Effector CD8-positive, alpha-beta T cell (primary cell): ENCODE results near the gene TDRD3.
"Not testable (repeated sequence)": the region's sequence is repeated elsewhere in the genome, so short reads cannot be mapped to it uniquely, and the experiment has no call there.

Experiments used
- DNase-seq: peaks from one replicate; lab custom pipeline; 2025; lab: John Stamatoyannopoulos, UW
- total RNA-seq, 4 experiments: gene quantifications; one replicate each; lab custom pipeline; 2026; lab: John Stamatoyannopoulos, UW

TDRD3 gene
- total RNA-seq = 39.6 to 63.2 (median 44.8) reads per million in 4 experiments

DNA sequence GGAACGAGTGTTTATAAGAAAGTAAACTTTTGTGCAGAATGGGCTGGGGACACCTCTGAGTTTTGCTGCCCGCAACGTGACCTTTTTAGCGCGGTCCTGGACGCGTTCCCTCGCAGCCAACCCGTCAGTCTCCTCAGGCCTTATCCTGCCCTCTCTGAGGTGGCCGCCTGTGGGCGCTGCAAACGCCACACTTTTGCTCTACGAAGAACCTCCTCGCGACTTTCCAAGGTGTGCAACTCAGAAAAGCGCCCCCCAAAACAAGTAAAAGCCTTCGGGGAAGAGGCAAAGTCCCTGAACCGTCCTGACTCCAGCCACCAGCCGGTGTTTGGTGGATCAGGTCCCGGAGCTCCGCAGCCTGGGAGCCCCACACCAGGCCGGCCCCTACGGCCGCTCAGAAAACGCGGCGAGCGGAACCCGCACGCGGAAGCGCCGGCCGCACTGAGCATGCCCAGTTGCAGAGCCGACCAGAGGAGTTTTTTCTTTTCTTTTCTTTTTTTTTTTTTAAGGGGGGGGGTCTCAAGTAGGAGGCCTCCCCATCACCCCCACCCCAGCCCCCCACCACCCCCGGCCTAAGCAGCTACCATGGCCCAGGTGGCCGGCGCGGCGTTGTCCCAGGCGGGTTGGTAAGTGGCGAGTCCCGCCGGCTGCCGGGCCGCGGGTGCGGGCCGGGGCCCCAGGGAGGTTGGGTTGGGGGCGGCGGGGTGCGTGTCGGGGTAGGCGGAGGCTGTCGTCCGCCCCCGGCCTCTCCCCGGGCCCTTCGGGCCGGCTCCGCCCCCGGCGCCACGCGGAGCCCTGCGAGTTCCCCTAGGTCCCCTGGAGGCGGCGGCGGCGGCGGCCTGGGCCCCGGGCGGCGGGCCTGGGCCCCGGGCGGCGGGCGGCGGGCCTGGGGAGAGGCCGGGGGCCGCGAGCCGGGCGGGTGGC is at the start of gene TDRD3:
Gene TDRD3, plus strand, starts transcription at position 438 of the 921 bp plus-strand sequence. Its CDS starts 145 bp downstream, at position 583.
- DNase-seq = peak; percentile 69

DNA sequence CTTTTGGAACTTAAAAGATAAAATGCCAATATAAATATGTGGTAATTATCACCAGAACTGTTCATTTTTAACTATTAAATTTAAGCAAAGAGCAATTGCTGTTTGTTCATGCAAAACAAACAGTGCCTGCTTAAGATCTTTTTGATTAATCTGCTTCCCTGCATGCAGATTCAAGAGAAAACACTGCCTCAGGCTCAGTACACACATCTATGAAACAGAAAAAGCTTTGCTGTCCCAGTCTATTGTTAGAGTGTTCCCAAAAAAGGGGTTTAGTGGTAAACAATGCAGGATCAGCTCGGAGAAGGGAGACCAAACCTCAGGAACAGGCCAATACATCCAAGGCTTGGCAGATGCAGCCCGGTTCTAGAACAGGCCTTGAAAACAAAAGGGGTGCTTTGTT is 49.3 kb upstream of the TDRD3 start:
- no peak for DNase-seq

DNA sequence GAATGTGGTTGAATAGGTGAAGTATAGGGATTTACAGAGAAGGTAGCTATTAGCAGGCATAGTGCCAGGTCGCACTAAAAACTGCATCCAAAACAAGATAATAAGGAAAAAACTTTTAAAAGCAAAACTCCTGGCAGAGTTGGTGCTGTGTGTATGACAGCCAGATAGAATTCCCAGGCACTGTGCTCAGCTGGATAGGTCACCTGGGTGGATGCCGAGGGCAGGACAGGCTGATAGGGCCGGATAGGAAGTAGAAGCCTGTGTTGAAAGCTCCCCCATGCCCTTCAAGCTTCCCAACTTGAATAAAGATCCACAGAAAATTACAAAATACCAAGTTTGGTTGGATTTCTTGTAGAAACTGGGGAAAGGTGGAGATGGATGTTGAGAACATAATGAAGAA is 48.9 kb upstream of the TDRD3 start:
- no peak for DNase-seq

DNA sequence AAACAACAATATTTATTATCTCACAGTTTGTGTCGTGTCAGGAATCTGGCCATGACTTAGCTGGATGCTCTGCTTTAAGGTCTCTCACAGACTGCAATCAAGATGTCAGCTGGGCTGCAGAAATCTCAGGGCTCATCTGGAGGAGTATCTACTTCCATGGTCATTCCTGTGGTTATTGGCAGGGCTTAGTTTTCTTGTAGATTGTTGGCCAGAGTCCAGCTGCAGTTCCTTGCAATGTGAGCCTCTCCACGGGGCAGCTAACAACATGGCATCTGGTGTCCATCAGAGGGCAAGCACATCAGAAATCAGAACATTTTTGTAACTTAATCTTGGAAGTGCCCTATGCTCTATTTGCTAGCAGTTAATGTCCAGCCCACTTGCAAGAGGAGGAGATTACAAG is 45.7 kb upstream of the TDRD3 start:
- DNase-seq = no peak

DNA sequence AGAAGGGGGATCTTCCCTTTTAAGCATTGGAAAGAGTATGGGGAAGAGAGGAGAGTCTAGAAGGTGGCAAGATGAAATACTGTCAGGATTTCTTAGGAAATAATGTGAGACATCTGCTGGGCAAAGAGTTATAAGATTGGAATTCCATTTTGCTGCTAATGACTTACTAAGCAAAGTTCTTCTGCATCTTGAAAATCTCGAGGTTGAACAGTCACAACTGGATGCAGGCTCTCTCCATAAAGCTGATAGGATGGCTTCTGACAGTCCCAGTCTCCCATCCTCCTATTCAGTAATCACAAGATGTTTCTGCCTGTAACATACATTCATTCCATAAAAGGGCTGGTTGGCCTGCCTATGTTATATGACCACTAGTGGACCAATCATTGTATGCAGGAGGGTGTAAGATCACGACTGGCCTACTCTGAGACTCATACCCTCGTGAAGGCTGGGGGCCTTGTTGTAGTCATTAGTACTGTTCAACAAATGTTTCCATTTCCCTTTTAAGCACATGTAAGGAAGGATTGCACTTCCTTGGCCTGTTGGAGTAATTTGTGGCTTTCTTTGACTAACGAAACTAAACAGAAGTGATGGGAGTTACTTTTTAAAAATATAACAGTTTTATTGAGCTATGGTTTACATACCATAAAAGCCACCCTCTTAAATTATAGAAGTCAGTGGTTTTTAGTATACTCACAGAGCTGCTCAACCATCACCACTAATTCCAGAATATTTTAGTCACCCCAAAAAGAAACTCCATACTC is 45.0 kb upstream of the TDRD3 start:
- no peak for DNase-seq

DNA sequence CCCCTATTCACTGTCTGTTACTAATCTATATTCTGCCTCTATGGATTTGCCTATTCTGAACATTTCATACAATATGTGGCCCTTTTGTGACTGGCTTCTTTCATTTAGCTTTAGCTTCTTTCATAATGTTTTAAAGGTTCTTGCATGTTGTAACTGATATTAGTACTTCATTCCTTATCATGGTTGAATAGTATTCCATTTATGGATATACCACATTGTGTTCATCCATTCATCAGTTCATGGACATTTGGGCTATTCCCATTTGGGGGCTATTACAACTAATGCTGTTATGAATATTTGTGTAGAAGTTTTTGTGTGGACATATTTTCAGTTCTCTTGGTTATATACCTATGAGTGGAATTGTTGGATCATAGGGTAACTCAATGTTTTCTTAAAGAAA is 44.4 kb upstream of the TDRD3 start:
- no peak for DNase-seq

DNA sequence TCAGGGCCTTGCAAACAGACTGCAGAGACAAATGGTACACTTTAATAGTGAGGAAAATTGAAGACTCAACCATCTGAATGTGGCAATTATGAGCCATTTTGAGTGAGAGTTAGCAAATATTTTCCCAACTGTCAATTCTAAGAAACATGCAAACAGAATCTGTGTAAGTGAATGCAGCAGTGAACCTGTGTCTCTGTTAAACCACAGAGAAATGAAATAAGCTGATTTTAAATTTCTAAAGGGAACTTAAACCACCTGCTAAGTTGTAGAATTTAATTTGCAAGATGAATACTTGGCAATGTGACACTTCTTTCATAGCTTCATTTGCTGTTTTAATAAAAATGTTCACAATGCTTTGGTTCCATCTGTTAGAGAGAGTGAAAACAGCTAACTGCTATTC is 42.0 kb upstream of the TDRD3 start:
- DNase-seq = no peak

DNA sequence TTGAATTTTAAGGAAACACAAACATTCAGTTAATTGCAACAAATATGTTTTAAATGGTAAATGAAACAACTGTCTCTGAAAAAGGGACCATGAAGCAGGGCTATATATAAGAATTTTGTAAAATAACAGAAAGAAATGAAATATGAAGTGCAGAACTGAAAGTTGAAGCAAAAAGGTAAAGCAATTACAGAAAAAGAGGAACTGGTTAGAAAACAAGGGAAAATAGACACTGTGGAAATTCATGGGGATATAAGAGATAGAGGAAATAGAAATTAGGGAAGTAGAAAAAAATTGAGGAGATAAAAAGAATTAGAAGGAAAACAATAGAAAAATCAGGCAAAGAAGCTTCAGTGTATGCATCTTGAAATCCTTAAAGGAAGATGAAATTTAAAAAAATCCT is 40.0 kb upstream of the TDRD3 start:
- no peak for DNase-seq

DNA sequence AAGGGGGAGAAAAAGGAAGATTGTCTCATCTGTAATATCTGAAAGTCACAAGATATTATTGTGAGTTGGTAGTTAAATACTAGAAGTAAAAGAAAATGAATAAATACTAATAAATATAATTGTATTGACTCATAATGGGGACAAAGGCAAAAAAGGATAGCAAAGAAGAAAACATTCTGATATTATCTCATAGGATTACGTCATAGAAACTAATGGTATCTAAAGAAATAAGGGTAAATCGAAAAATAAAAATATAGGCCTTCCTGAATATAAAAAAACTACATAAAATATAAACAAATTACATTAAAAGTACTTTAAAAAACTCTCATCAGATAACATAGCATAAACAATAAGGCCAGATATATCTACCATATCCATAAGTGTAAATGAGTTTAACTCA is 38.6 kb upstream of the TDRD3 start:
- no peak for DNase-seq

DNA sequence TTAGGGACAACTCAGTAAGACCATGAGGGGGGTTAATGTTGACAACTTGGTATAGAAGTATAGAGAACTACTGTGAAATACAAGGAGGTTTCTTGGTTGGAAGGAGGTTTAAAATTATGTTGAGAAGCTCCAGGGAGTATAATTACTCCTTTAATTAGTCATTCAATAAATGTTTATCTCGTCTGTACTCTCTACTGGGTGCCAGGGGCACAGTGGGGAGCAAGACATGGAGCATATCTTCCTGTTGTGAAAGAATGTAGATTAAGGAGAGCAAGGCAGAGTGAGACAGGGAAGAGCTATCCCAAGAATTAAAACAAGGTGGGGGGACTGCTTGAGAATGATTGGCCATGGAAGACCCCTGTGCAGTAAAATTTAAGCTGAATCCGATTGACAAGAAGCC is 33.7 kb upstream of the TDRD3 start:
- no peak for DNase-seq

DNA sequence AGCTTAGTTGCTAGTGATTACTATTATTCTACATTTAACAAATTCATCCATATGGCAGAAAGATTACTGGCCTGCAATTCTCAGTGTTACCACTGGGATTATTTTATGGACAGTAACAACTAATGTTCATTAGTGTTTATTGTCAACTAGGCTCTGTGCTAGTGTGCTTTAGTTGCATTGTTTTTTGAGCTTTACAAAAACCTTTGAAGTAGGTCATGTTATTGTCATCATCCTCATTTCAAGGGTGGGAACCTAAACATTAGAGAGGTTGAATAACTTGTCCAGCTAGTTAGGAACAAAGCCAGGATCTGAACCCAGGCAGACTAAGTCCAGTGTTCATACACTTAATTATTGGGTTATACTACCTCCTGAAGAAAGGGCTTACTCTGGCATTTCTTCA is 27.8 kb upstream of the TDRD3 start:
- no peak for DNase-seq

DNA sequence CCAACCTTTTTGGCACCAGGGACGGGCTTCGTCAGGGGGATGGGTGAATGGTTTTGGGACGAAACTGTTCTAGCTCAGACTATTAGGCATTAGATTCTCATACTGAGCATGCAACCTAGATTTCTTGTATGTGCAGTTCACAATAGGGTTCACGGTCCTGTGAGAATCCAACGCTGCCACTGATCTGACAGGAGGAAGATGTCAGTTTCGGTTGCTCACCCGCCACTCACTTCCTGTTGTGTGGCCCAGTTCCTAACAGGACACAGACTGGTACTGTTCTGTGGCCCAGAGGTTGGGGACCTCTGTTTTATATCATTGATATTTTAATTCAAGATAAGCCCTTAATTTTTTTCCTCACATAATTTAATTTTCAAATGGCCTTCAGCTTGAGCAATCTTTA is 26.7 kb upstream of the TDRD3 start:
- no peak for DNase-seq

DNA sequence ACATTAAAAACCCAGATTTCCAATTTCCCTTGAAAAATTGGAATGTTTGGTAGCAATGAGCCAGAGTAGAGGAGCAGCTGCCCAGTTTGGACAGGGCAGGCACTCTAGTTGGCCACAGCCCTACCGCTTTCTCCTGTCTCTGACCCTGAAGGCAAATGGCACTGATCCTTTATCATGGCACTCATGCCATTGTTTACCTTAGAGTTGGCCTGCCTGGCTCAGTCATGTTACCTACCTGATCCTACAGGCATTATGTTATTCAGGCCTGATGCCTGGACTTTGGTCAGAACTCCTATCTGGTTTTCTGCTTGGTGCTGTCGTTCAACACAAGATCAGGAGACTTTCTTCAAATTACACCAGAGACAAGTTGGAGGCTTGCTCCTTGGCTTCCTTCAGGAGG is 24.9 kb upstream of the TDRD3 start:
- no peak for DNase-seq

DNA sequence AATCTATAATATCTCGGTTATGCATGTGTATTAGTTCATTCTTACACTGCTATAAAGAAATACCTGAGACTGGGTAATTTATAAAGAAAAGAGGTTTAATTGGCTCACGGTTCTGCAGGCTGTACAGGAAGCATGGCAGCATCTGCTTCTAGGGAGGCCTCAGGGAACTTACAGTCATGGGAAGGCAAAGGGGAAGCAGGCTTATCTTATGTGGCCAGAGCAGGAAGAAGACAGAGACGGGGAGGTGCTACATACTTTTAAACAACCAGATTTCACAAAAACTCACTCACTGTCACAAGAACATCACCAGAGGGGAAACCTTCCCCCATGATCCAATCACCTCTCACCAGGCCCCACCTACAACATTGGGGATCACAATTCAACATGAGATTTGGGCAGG is 17.7 kb upstream of the TDRD3 start:
- not testable (repeated sequence) for DNase-seq

DNA sequence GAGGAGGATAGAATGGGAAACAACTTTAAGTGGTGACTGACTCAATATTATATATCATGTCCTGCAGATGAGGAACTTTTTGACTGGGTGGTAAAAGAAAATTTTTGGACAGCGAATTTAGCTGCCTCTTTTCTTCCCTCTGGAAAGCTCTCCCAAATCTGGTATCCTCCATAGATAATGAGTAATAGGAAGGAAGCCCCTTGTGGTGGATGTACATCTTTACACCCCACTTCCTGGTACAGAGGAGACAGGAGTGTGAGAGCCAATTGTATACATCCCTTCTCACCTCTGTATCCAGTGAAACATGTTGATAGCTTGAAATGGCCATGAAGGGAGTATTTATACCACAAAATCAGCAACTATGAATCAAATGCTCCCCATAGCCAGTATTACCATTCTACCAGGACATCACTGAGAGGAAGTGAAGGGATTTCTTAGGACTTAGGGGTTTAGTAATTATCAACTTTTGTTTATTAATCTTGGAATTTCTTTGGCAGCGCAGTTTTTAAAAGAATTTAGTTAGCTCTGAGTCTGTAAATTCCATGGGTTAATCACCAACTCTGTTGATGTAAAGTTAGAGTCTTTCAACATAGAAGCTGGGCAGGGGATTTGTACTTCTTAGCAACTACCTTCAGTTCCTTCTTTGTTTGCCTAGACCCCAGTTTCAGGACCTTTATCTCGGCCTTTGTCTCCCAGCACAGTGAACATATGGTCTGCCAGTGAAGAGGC is 17.0 kb upstream of the TDRD3 start:
- DNase-seq = no peak

DNA sequence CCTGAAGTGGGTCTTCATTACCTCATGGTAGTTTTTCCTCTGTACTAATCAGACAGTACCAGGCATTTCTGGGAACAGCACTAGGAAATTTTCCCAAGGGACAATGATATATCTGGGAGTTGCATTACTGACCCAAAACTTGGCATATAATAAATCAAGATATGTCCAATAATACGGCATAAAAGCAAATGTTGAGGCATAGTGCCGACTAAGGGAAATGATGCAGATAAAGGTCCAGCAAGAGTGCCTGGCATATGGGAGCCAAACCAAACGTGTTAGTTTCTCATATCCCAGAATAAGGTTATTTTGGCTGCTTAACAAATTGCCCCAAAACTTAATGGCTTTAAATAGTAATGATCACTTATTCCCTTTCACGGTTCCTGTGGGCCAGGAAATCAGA is 12.1 kb upstream of the TDRD3 start:
- no peak for DNase-seq

DNA sequence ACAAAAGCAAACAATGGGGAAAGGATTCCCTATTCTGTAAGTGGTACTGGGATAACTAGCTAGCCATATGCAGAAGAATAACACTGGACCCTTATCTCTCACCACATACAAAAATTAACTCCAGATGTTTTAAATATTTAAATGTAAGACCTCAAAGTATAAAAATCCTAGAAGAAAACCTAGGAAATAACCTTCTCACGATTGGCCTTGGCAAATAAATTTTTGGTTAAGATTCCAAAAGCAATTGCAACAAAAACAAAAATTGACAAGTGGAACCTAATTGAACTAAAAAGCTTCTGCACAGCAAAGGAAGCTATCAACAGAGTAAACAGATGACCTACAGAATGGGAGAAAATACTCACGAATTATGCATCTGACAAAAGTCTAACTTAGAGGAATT is 10.8 kb upstream of the TDRD3 start:
- DNase-seq = no peak

DNA sequence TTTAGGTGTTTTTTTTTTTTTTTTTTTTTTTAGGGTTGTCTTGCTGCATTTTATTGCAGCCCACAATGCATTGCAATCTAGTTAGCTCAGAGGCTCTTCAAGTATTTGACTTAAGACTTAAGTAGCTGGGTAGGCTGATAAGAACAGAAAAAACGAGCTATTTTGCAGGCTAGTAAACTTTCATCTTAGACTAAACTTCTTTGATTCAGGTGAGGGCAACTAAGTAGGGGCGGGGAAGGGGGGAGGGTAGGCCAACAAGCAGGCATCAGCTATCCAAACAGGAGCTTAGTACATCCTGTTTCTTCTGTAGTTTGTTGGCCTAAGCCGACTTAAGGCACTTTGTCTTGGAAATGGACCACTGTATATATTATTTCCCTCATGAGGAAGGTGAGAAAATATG is 4.9 kb upstream of the TDRD3 start:
- no peak for DNase-seq

DNA sequence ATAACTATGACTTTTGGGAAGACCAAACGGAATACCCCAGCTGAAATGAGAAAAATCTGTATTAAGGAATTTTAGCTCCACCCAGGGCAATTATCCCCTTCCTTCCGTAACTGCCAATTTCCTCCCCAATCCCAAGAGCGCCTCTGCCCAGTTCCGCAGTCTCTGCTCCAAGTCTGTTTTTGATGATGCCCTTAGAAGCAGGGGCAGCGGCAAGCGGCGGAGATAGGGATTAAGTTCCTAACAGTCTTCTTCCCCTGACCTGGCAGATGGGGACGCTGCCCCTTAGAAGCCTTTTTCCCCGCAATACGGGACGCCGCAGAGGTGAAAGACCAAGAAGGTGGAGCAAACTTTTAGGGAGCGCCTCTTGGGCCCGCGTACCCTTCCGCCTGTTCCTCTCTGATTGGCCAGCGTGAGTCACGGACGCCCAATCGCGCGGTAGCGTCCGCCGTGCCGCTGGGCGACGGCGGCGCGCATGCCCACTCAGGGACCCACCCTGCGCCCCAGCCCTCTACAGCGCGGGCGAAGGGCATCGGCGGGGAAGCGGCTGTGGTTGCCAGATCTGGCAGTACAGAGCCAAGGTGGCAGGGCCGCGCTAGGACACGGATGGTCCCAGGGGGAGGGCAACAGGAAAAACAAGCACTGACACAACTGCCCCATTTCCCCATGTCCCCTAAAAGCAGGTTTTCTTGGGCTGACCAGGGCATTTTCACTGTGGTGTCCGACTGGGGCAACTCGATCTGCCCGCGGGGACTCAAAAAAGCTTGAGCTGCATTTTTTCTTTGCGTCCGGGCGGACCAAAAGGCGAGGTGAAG is 843 bp upstream of the TDRD3 start:
- peak; percentile 76 for DNase-seq

DNA sequence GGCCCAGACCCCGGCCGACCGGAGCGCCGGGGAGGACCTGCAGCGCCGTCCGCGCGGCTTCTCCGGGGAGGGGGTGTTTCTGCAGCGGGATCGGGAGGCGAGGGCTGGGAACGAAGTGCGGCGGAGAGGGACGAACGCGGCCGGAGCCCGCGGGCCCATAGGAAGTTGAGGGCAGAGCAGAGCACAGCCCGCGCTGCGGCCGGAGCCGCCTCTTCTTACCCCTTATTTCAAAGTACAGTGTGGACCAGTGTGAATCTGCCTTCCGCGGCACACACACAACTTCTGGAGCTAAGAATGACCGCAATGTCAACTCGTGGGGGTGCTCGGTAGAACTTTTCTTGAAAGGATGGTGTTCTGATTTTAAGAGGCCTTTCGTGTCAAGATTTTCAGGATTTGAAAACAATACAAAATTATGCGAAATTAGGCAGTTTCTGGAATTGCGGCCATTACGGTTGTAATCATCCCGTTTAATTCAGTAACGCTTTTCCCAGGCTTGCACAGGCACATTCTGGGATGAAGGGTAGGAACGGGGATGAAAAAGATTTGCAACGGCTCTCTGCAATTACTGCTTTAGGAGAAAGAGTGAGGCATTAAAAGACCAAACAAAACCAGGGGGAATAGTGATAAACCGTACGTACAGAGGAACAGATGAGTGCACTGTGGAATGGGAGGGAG is 821 bp downstream of the TDRD3 start:
- DNase-seq = peak; percentile 40

DNA sequence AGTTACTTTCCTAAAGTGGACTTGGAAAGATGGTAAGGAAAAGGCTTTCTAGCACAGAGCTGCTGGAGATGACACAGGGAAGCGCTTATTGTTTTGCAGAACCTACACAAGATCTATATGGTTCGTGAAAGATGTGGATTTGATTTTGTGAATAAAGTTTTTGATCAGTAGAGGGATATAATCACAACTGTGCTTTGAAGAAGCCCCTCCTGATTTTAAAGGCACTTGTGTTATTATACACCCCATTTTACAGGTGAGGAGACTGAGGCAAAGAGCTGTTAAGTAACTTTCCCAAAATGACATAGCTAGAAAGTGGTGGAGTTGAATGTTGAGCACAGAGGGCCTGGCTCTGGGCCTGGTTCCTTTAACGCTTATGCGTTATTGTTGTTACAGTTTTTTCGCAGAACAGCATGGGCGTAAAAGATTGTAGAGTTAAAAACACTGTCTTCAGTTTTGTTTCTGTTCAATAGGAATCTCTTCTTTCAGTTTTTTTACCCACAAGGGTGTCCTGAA is 1.4 kb downstream of the TDRD3 start:
- no peak for DNase-seq
